H1 (cell line): Measurements from ENCODE around the gene ZNF423. TPM values are rescaled to one million over a fixed set of nuclear protein-coding genes. Genes with fewer than 3 reads are reported as not detected.

Experiments used
- CTCF ChIA-PET: fragments of 300-600 bp; sonication (Branson Sonifier 250); formaldehyde crosslinking; loops from one replicate; lab custom pipeline; 2021; ENCODE audit not compliant: partially characterized antibody; lab: Charles Lee
- POLR2A ChIA-PET: fragments of 300-600 bp; sonication (Branson Sonifier 250); formaldehyde crosslinking; loops from one replicate; lab custom pipeline; 2021; ENCODE audit warnings: inconsistent platforms; ENCODE audit not compliant: partially characterized antibody; lab: Charles Lee
- DNase-seq, 2 experiments: peaks; one replicate each; pipeline versions ENCODE4 v3.0.0 to v3.0.0-alpha.2; 2010 to 2022; ENCODE audit warnings: low spot score in 2 of 2, low read depth in 1 of 2, mixed read lengths in 1 of 2
- FAIRE-seq: peaks from 2 replicates; lab custom pipeline; 2011; peaks lifted over from hg19 to GRCh38; lab: Jason Lieb, UNC
- H2AFZ ChIP-seq: 2 replicates; pipeline ENCODE4 v1.8.1; 2012; ENCODE audit warnings: low read length, inconsistent platforms
- H2AK5ac ChIP-seq: 2 replicates; pipeline ENCODE4 v1.6.1; 2013; ENCODE audit warnings: low read depth, low read length
- H2BK120ac ChIP-seq: replicated peaks from 2 replicates; pipeline ENCODE3; 2013; ENCODE audit warnings: low read depth, low read length, inconsistent platforms
- H2BK12ac ChIP-seq: 2 replicates; pipeline ENCODE4 v1.6.1; 2013; ENCODE audit warnings: low read depth, low read length
- H2BK15ac ChIP-seq: 2 replicates; pipeline ENCODE4 v1.6.1; 2013; ENCODE audit warnings: low read length
- H2BK20ac ChIP-seq: 2 replicates; pipeline ENCODE4 v1.6.1; 2013; ENCODE audit warnings: low read length
- H2BK5ac ChIP-seq: 2 replicates; pipeline ENCODE4 v1.6.1; 2013; ENCODE audit warnings: low read depth, low read length
- H3K14ac ChIP-seq: 2 replicates; pipeline ENCODE4 v1.6.1; 2013; ENCODE audit warnings: inconsistent platforms; ENCODE audit not compliant: insufficient read length
- H3K18ac ChIP-seq: 2 replicates; pipeline ENCODE4 v1.6.1; 2013; ENCODE audit warnings: low read length; ENCODE audit errors: extremely low read depth
- H3K23ac ChIP-seq: 2 replicates; pipeline ENCODE4 v1.6.1; 2013; ENCODE audit warnings: inconsistent platforms; ENCODE audit not compliant: insufficient read length
- H3K23me2 ChIP-seq: 2 replicates; pipeline ENCODE4 v1.6.1; 2013; ENCODE audit warnings: low read depth, low read length
- H3K27ac ChIP-seq: 2 replicates; pipeline ENCODE4 v1.6.1; 2011; ENCODE audit warnings: low read depth, low read length, inconsistent platforms
- H3K27me3 ChIP-seq, 4 experiments: replicated peaks in 1 of 4; 1 replicate in 1 of 4; 2 replicates in 3 of 4; pipeline versions ENCODE4 v1.6.1 to v1.8.1; 2011 to 2013; ENCODE audit warnings: low read length in 3 of 4, mild to moderate bottlenecking in 3 of 4, inconsistent platforms in 2 of 4, mixed read lengths in 2 of 4, moderate library complexity in 1 of 4; ENCODE audit not compliant: control insufficient read depth in 3 of 4, insufficient read depth in 3 of 4; ENCODE audit errors: extremely low read depth in 1 of 4
- H3K36me3 ChIP-seq, 4 experiments: 2 replicates each; pipeline versions ENCODE4 v1.6.1 to v1.8.1; 2011 to 2013; ENCODE audit warnings: mild to moderate bottlenecking in 4 of 4, low read length in 3 of 4, moderate library complexity in 2 of 4, control low read depth in 1 of 4, inconsistent platforms in 1 of 4; ENCODE audit not compliant: insufficient read depth in 4 of 4, control insufficient read depth in 2 of 4
- H3K4ac ChIP-seq: replicated peaks from 2 replicates; pipeline ENCODE3; 2013; ENCODE audit warnings: low read length, low read depth, mixed read lengths, inconsistent platforms; ENCODE audit not compliant: insufficient read length
- H3K4me1 ChIP-seq, 4 experiments: replicated peaks in 1 of 4; 1 replicate in 1 of 4; 2 replicates in 3 of 4; pipeline versions ENCODE4 v1.6.1 to v1.8.1; 2011 to 2013; ENCODE audit warnings: low read length in 3 of 4, inconsistent platforms in 2 of 4, mixed read lengths in 1 of 4; ENCODE audit not compliant: insufficient read depth in 4 of 4, control insufficient read depth in 3 of 4
- H3K4me2 ChIP-seq, 2 experiments: 2 replicates each; pipeline versions ENCODE4 v1.6.1 to v1.8.1; 2011 to 2013; ENCODE audit warnings: low read depth in 2 of 2, low read length in 2 of 2, control low read depth in 1 of 2, inconsistent platforms in 1 of 2, mild to moderate bottlenecking in 1 of 2; ENCODE audit not compliant: insufficient read depth in 1 of 2
- H3K4me3 ChIP-seq, 4 experiments: fragments of 200-600, 300-600 bp in 1 of 4; sonication (generic), shearing (Covaris generic), sonication (Bioruptor Twin) in 1 of 4; 2 replicates each; pipeline versions ENCODE4 v1.5.1 to v1.8.1; 2011 to 2016; ENCODE audit warnings: low read length in 4 of 4, low read depth in 3 of 4, control low read depth in 2 of 4, inconsistent platforms in 2 of 4, mild to moderate bottlenecking in 2 of 4, mixed read lengths in 1 of 4, moderate library complexity in 1 of 4; ENCODE audit not compliant: insufficient read depth in 2 of 4; ENCODE audit errors: extremely low read depth in 1 of 4
- H3K56ac ChIP-seq: replicated peaks from 2 replicates; pipeline ENCODE3; 2013; ENCODE audit warnings: low read depth, mild to moderate bottlenecking, mixed read lengths, low read length, inconsistent platforms; ENCODE audit not compliant: insufficient read length
- H3K79me1 ChIP-seq: 2 replicates; pipeline ENCODE4 v1.6.1; 2013; ENCODE audit warnings: low read depth, low read length, control low read depth
- H3K79me2 ChIP-seq, 2 experiments: 2 replicates each; pipeline versions ENCODE4 v1.6.1 to v1.8.1; 2012 to 2013; ENCODE audit warnings: low read length in 2 of 2, mild to moderate bottlenecking in 2 of 2, inconsistent platforms in 1 of 2; ENCODE audit not compliant: insufficient read depth in 2 of 2, control insufficient read depth in 1 of 2
- H3K9ac ChIP-seq, 4 experiments: replicated peaks in 1 of 4; 1 replicate in 1 of 4; 2 replicates in 3 of 4; pipeline versions ENCODE4 v1.6.1 to v1.8.1; 2011 to 2013; ENCODE audit warnings: low read depth in 3 of 4, low read length in 3 of 4, control low read depth in 2 of 4, mild to moderate bottlenecking in 2 of 4, moderate library complexity in 2 of 4, inconsistent platforms in 1 of 4; ENCODE audit errors: extremely low read depth in 1 of 4
- H3K9me3 ChIP-seq, 2 experiments: 2 replicates each; pipeline versions ENCODE4 v1.6.1 to v1.8.1; 2012 to 2013; ENCODE audit warnings: mild to moderate bottlenecking in 2 of 2, moderate library complexity in 2 of 2, control low read depth in 1 of 2, inconsistent platforms in 1 of 2, low read depth in 1 of 2, low read length in 1 of 2, mixed read lengths in 1 of 2; ENCODE audit not compliant: insufficient read depth in 2 of 2
- H4K20me1 ChIP-seq, 2 experiments: replicated peaks in 1 of 2; 2 replicates each; pipeline versions ENCODE3 to v1.8.1; 2011 to 2013; ENCODE audit warnings: inconsistent platforms in 2 of 2, low read length in 2 of 2, mild to moderate bottlenecking in 1 of 2; ENCODE audit not compliant: insufficient read depth in 2 of 2, control insufficient read depth in 1 of 2
- H4K5ac ChIP-seq: 2 replicates; pipeline ENCODE4 v1.6.1; 2013; ENCODE audit warnings: low read length, low read depth, mixed read lengths, inconsistent platforms; ENCODE audit not compliant: insufficient read length
- H4K8ac ChIP-seq: 2 replicates; pipeline ENCODE4 v1.8.0; 2013; ENCODE audit warnings: mild to moderate bottlenecking, moderate library complexity, low read length, inconsistent platforms; ENCODE audit not compliant: insufficient read depth; ENCODE audit errors: extremely low read depth
- H4K91ac ChIP-seq: replicated peaks from 2 replicates; pipeline ENCODE3; 2013; ENCODE audit warnings: low read length, mixed read lengths, inconsistent platforms; ENCODE audit not compliant: insufficient read length
- ATF2 ChIP-seq: IDR thresholded peaks from 2 replicates; pipeline ENCODE4 v1.6.1; 2012; ENCODE audit warnings: low read length, inconsistent platforms
- CBX5 ChIP-seq: fragments of 300-800, 300-1000 bp; sonication (generic); IDR thresholded peaks from 2 replicates; pipeline ENCODE4 v1.7.1; 2016; ENCODE audit warnings: antibody characterized with exemption, low read length, low read depth
- JUND ChIP-seq: IDR thresholded peaks from 2 replicates; pipeline ENCODE4 v1.6.1; 2011; ENCODE audit warnings: mild to moderate bottlenecking, improper control_type of control experiment, low read length
- NANOG ChIP-seq: IDR thresholded peaks from 2 replicates; pipeline ENCODE4 v1.6.1; 2011; ENCODE audit warnings: low read length, low read depth, mild to moderate bottlenecking, inconsistent platforms; ENCODE audit not compliant: insufficient read depth, poor library complexity, severe bottlenecking
- PHF8 ChIP-seq: fragments of 200-600 bp; sonication (generic); conservative IDR thresholded peaks from 2 replicates; pipeline ENCODE4 v1.7.1; 2012; ENCODE audit warnings: low read depth, mild to moderate bottlenecking, inconsistent platforms, low read length, moderate library complexity
- POU5F1 ChIP-seq: IDR thresholded peaks from 2 replicates; pipeline ENCODE4 v1.6.1; 2011; ENCODE audit warnings: low read depth, mild to moderate bottlenecking, low read length, moderate library complexity
- RBBP5 ChIP-seq: IDR thresholded peaks from 2 replicates; pipeline ENCODE4 v1.7.1; 2012; ENCODE audit warnings: low read depth, mild to moderate bottlenecking, inconsistent platforms, low read length, moderate library complexity, borderline replicate concordance
- RFX5 ChIP-seq: IDR thresholded peaks from 2 replicates; pipeline ENCODE4 v1.6.1; 2011; ENCODE audit warnings: low read depth, low read length, improper control_type of control experiment, borderline replicate concordance
- SAP30 ChIP-seq: fragments of 300-600 bp; sonication (generic); IDR thresholded peaks from 2 replicates; pipeline ENCODE4 v1.7.1; 2012; ENCODE audit warnings: low read length, moderate library complexity, mild to moderate bottlenecking, inconsistent platforms; ENCODE audit not compliant: insufficient read depth, insufficient replicate concordance
- WGBS, 2 experiments: shearing (Covaris generic) in 1 of 2; methylation state at CpG; one replicate each; pipeline versions ENCODE4 v1.1.6 to v1.1.7; 2013 to 2015; ENCODE audit warnings: low lambda C conversion rate in 2 of 2, mixed read lengths in 2 of 2, inconsistent platforms in 1 of 2, low coverage in 1 of 2, missing lambda C conversion rate in 1 of 2; ENCODE audit not compliant: insufficient replicate concordance in 2 of 2, insufficient coverage in 1 of 2, insufficient read length in 1 of 2; ENCODE audit errors: extremely low coverage in 1 of 2, missing lambda C conversion rate in 1 of 2; 5-methylcytosine and 5-hydroxymethylcytosine counted together
- polyA plus RNA-seq, 7 experiments: library from polyadenylated mRNA; depleted of rRNA in 3 of 7; stranded (reverse) in 5 of 7; unstranded in 2 of 7; fragments of >200 nt in 5 of 7; fragments of 200-250 nt in 2 of 7; gene quantifications; 1 replicate in 5 of 7; 2 replicates in 1 of 7; 4 replicates in 1 of 7; pipeline versions ENCODE4 v1.2.1 to v1.2.3, GENCODE V29; 2011 to 2013; ENCODE audit warnings: missing spikeins in 2 of 7, mixed read lengths in 2 of 7
- total RNA-seq: library from RNA; stranded (reverse); fragmentation: NEBNext Ultra II Directional; extraction: Animal tissue kit (Norgen Biotek cat#: 25700); gene quantifications from 2 replicates; pipeline ENCODE4 v1.2.1, GENCODE V29; 2021

The ZNF423 gene
- total and polyA plus RNA-seq, 2 of the 8 experiments (the other 6 are each of a cell fraction or from before 2014, with no cell fraction given), result 38.2 to 52.3 TPM

- Histone ChIP-seq H3K9ac (no peak overlapping the region; a peak in 1 of 7 replicates), H2AK5ac (no peak overlapping the region), H3K14ac (no peak overlapping the region), H3K4ac (no peak overlapping the region), H3K4me3 (no peak overlapping the region), H2BK120ac (no peak overlapping the region), H3K23me2 (peaks cover 3% of the 10 kb centered on the region; the same call in 1 of the 2 replicates), H3K23ac (no peak overlapping the region), H3K4me2 (peak overlapping the region in 1 of 2 experiments; percentile 8; a peak in 1 of 4 replicates), H4K20me1 (peaks cover 11 to 14% of the 10 kb centered on the region in 2 experiments), H2BK20ac (no peak overlapping the region), H2AFZ (no peak overlapping the region), H3K4me1 (peaks cover 9 to 21% (median 15%) of the 10 kb centered on the region in 4 experiments), H3K79me1 (peaks cover 8% of the 10 kb centered on the region; the same call in 1 of the 2 replicates), H3K79me2 (peaks cover 0 to 66% of the 10 kb centered on the region in 2 experiments; a peak in 2 of 4 replicates), H3K27ac (no peak overlapping the region; the same call in 1 of the 2 replicates), H3K27me3 (no peaks in the 10 kb centered on the region), H2BK12ac (peak overlapping the region; percentile 50; the same call in 1 of the 2 replicates), H3K18ac (no peak overlapping the region), H3K9me3 (no peaks in the 10 kb centered on the region), H3K56ac (no peak overlapping the region), H4K8ac (no peak overlapping the region), H3K36me3 (peaks cover 0 to 3% (median 0%) of the 10 kb centered on the region in 4 experiments; a peak in 2 of 8 replicates), H4K91ac (no peak overlapping the region), H2BK5ac (peak overlapping the region; percentile 71; the same call in 1 of the 2 replicates), H2BK15ac (no peak overlapping the region), H4K5ac (no peak overlapping the region)
- FAIRE-seq, result no peak
- CTCF ChIA-PET, result interaction anchor here (0.5 to 3.6 kb wide), 7 partner anchors 11 to 766 kb away, joined by 3 to 17 read pairs (median 3); no protein-coding TSS in a partner anchor
- 69% methylated on average over 13 of the region's 13 CpGs; no CpG with 5 or more reads in 1 of the 2 experiments for WGBS, 2 experiments
- POLR2A ChIA-PET, result interaction anchor here (0.9 to 1.6 kb wide), 2 partner anchors 26 to 36 kb away, joined by 3 to 4 read pairs; no protein-coding TSS in a partner anchor
- no peak for DNase-seq
- no peak for TF ChIP-seq POU5F1
- TF ChIP-seq SAP30, result no peak
- TF ChIP-seq NANOG, result no peak
- no peak for TF ChIP-seq JUND
- TF ChIP-seq PHF8, result no peak
- TF ChIP-seq RFX5, result no peak
- no peak for TF ChIP-seq ATF2
- no peak for TF ChIP-seq CBX5
- no peak for TF ChIP-seq RBBP5
Measured at GRCh38 chr16:49821614-49822282, 34.2 kb downstream of the ZNF423 start.
